Adrenal gland (tissue), 12 donors: Measurements from ENCODE around the gene MICU2. TPM values are rescaled to one million over a fixed set of nuclear protein-coding genes. Genes with fewer than 3 reads are reported as not detected.

Source experiments
- DNase-seq, 7 donors: peaks; one replicate each; pipeline ENCODE4 v3.0.0-alpha.2; 2019 to 2020
- H3K27ac ChIP-seq, 5 donors: fragments of 200-600 bp; sonication (generic) in 4 of 5; 1 replicate in 3 of 5; 2 replicates in 2 of 5; pipeline versions ENCODE4 v1.5.1 to v1.8.0; 2016 to 2020; ENCODE audit warnings: mild to moderate bottlenecking in 1 of 5
- H3K27me3 ChIP-seq: fragments of 200-600 bp; 2 replicates; pipeline ENCODE4 v1.8.0; 2021
- H3K36me3 ChIP-seq, 2 donors: fragments of 200-600 bp; replicated peaks in 1 of 2; 1 replicate in 1 of 2; 2 replicates in 1 of 2; pipeline versions ENCODE4 v1.5.1 to v1.8.0; 2018 to 2022
- H3K4me1 ChIP-seq, 2 donors: fragments of 200-600 bp; replicated peaks in 1 of 2; 1 replicate in 1 of 2; 2 replicates in 1 of 2; pipeline versions ENCODE4 v1.5.1 to v1.8.0; 2018 to 2021
- H3K4me3 ChIP-seq, 4 donors: fragments of 200-600 bp; sonication (generic) in 3 of 4; one replicate each; pipeline ENCODE4 v1.5.1; 2016 to 2018
- H3K9me3 ChIP-seq, 3 donors: fragments of 200-600 bp; sonication (generic) in 1 of 3; replicated peaks in 1 of 3; 1 replicate in 2 of 3; 2 replicates in 1 of 3; pipeline versions ENCODE4 v1.5.1 to v1.8.0; 2016 to 2021
- CTCF ChIP-seq, 6 experiments: fragments of 450-650 bp in 4 of 6; fragments of 200-600 bp in 2 of 6; sonication (generic) in 1 of 6; IDR thresholded peaks; 1 replicate in 5 of 6; 2 replicates in 1 of 6; pipeline versions ENCODE4 v1.5.1 to v1.8.0; 2016 to 2021; ENCODE audit warnings: antibody characterized with exemption in 6 of 6, mild to moderate bottlenecking in 2 of 6, moderate library complexity in 1 of 6
- POLR2A ChIP-seq, 2 donors: fragments of 450-650 bp; IDR thresholded peaks; one replicate each; pipeline ENCODE4 v1.6.1; 2017; ENCODE audit warnings: antibody characterized with exemption in 2 of 2, mild to moderate bottlenecking in 2 of 2, moderate library complexity in 1 of 2
- WGBS, 4 donors: extraction: QIAGEN DNeasy Blood & Tissue Kit in 2 of 4; methylation state at CpG; one replicate each; pipeline versions ENCODE4 v1.1.5 to v1.1.7; 2013 to 2017; 5-methylcytosine and 5-hydroxymethylcytosine counted together
- intact Hi-C, 2 donors: fragments of 100-400 bp; cut with DNase I; formaldehyde crosslinking; loops; one replicate each; pipeline versions ENCODE4 v1.14.1 to v1.15.0; 2022 to 2023
- polyA plus RNA-seq, 3 donors: library from polyadenylated mRNA; stranded (reverse); fragments of 200-250 nt in 2 of 3; fragments of 350-450 nt in 1 of 3; fragmentation: Illumina TruSeq in 1 of 3; extraction: RNeasy Lipid Tissue Mini Kit (QIAGEN cat#74804) in 1 of 3; gene quantifications; one replicate each; pipeline ENCODE4 v1.2.3, GENCODE V29; 2013 to 2014
- total RNA-seq, 9 donors: library from RNA; depleted of rRNA in 4 of 9; stranded (reverse); fragments of >200 nt in 4 of 9; fragments of 120-200 nt in 1 of 9; fragmentation: NEBNext Ultra II Directional in 1 of 9; extraction: Animal tissue kit (Norgen Biotek cat#: 25700) in 1 of 9; gene quantifications; one replicate each; pipeline versions ENCODE4 v1.1.0 to v1.2.4, GENCODE V29; 2013 to 2023
- donor health status: healthy with polysubstance abuse.
- donor health status: Bipolar disorder and iron deficiency.
- donor health status: DM: yes; HTN: yes; CAD: no.
- donor health status: DM: no; HTN: no; CAD: no.
- donor health status: DM: no; HTN: no; CAD: no.
- donor health status: DM: yes; HTN: yes; CAD: no.

The MICU2 gene
- total and polyA plus RNA-seq, 12 donors, result 39.7 to 157 (median 59.7) TPM

- no peak overlapping the region for H3K27ac ChIP-seq
- 84 to 95% (median 93%) methylated on average over 3 to 12 of the region's 12 CpGs for WGBS, 4 donors
- H3K4me3 ChIP-seq, result no peak overlapping the region
- peaks cover 2% of the 10 kb centered on the region for H3K27me3 ChIP-seq
- H3K4me1 ChIP-seq, result no peaks in the 10 kb centered on the region
- no peaks in the 10 kb centered on the region for H3K9me3 ChIP-seq
- H3K36me3 ChIP-seq, result no peaks in the 10 kb centered on the region
- DNase-seq, result no peak
- TF ChIP-seq CTCF (IDR thresholded peaks at IDR 0.05) (no peak), POLR2A (IDR thresholded peaks at IDR 0.05) (no peak)
- intact Hi-C loops, result no loop called here
These were observed 6.7 kb upstream of the MICU2 start for GRCh38 chr13:21610687-21611086.

- WGBS, 4 donors, result 76 to 88% (median 79%) methylated on average over 4 of the region's 4 CpGs
- Histone ChIP-seq H3K27me3 (peaks cover 2% of the 10 kb centered on the region), H3K36me3 (no peaks in the 10 kb centered on the region), H3K4me3 (no peak overlapping the region), H3K27ac (no peak overlapping the region), H3K4me1 (peaks cover 0 to 5% of the 10 kb centered on the region in 2 donors), H3K9me3 (no peaks in the 10 kb centered on the region)
- intact Hi-C loops, result no loop called here
- DNase-seq, result no peak
- TF ChIP-seq CTCF (IDR thresholded peaks at IDR 0.05) (no peak), POLR2A (IDR thresholded peaks at IDR 0.05) (no peak)
These were observed 5.0 kb upstream of the MICU2 start for GRCh38 chr13:21608961-21609360.

GRCh38 chr13:21606796-21607195 lies 2.8 kb upstream of the MICU2 start:
- no peak for DNase-seq
- WGBS, 4 donors, result 51 to 64% (median 56%) methylated on average over 6 of the region's 6 CpGs
- Histone ChIP-seq H3K4me1 (peaks cover 0 to 16% of the 10 kb centered on the region in 2 donors), H3K4me3 (no peak overlapping the region), H3K36me3 (no peaks in the 10 kb centered on the region), H3K9me3 (no peaks in the 10 kb centered on the region), H3K27me3 (peaks cover 2% of the 10 kb centered on the region), H3K27ac (no peak overlapping the region)
- intact Hi-C loops, result no loop called here
- TF ChIP-seq POLR2A (IDR thresholded peaks at IDR 0.05) (no peak), CTCF (IDR thresholded peaks at IDR 0.05) (no peak)

GRCh38 chr13:21606251-21606650 lies 2.3 kb upstream of the MICU2 start:
- no peak for DNase-seq
- H3K9me3 ChIP-seq, result no peaks in the 10 kb centered on the region
- 67 to 80% (median 74%) methylated on average over 2 of the region's 2 CpGs for WGBS, 4 donors
- H3K27ac ChIP-seq, result no peak overlapping the region
- TF ChIP-seq CTCF (IDR thresholded peaks at IDR 0.05) (no peak), POLR2A (IDR thresholded peaks at IDR 0.05) (no peak)
- H3K36me3 ChIP-seq, result no peaks in the 10 kb centered on the region
- intact Hi-C loops, result no loop called here
- peaks cover 2% of the 10 kb centered on the region for H3K27me3 ChIP-seq
- peaks cover 0 to 17% of the 10 kb centered on the region in 2 donors for H3K4me1 ChIP-seq
- H3K4me3 ChIP-seq, result no peak overlapping the region
